Osteocyte (in vitro differentiated cells): ENCODE measurements around the gene ECI1. TPM values are rescaled to one million over a fixed set of nuclear protein-coding genes. Genes with fewer than 3 reads are reported as not detected.
"Not testable (repeated sequence)": the region's sequence is repeated elsewhere in the genome, so short reads cannot be mapped to it uniquely, and the experiment has no call there.

Experiments
- DNase-seq: peaks from one replicate; pipeline ENCODE4 v3.0.0; 2021; ENCODE audit warnings: mixed read lengths; ENCODE audit not compliant: unreplicated experiment; ENCODE audit errors: extremely low spot score
- H3K27ac Mint-ChIP-seq: one replicate; pipeline ENCODE4 v1.8.0; 2021; ENCODE audit warnings: mild to moderate bottlenecking, mixed read lengths; ENCODE audit not compliant: unreplicated experiment
- H3K27me3 Mint-ChIP-seq: one replicate; pipeline ENCODE4 v1.8.0; 2021; ENCODE audit warnings: mixed read lengths; ENCODE audit not compliant: unreplicated experiment
- H3K36me3 Mint-ChIP-seq: one replicate; pipeline ENCODE4 v1.8.0; 2021; ENCODE audit warnings: mixed read lengths; ENCODE audit not compliant: unreplicated experiment
- H3K4me1 Mint-ChIP-seq: one replicate; pipeline ENCODE4 v1.8.0; 2021; ENCODE audit warnings: mixed read lengths; ENCODE audit not compliant: unreplicated experiment
- H3K4me3 Mint-ChIP-seq: one replicate; pipeline ENCODE4 v1.8.0; 2021; ENCODE audit warnings: mild to moderate bottlenecking, moderate library complexity, mixed read lengths; ENCODE audit not compliant: unreplicated experiment
- H3K9me3 Mint-ChIP-seq: one replicate; pipeline ENCODE4 v1.8.0; 2021; ENCODE audit warnings: mixed read lengths; ENCODE audit not compliant: unreplicated experiment
- total RNA-seq: library from RNA; stranded (reverse); gene quantifications from 2 replicates; pipeline ENCODE4 v1.2.1, GENCODE V29; 2021
- TF ChIP-seq, protein P1 (sequence below): fragments of 200-600 bp; sonication (generic); IDR thresholded peaks from 2 replicates; pipeline ENCODE4 v1.5.0; 2021; ENCODE audit warnings: antibody characterized with exemption, mild to moderate bottlenecking, moderate library complexity

Gene ECI1
- total RNA-seq, 1 donor from 2014 or later, result 46.4 TPM

DNA sequence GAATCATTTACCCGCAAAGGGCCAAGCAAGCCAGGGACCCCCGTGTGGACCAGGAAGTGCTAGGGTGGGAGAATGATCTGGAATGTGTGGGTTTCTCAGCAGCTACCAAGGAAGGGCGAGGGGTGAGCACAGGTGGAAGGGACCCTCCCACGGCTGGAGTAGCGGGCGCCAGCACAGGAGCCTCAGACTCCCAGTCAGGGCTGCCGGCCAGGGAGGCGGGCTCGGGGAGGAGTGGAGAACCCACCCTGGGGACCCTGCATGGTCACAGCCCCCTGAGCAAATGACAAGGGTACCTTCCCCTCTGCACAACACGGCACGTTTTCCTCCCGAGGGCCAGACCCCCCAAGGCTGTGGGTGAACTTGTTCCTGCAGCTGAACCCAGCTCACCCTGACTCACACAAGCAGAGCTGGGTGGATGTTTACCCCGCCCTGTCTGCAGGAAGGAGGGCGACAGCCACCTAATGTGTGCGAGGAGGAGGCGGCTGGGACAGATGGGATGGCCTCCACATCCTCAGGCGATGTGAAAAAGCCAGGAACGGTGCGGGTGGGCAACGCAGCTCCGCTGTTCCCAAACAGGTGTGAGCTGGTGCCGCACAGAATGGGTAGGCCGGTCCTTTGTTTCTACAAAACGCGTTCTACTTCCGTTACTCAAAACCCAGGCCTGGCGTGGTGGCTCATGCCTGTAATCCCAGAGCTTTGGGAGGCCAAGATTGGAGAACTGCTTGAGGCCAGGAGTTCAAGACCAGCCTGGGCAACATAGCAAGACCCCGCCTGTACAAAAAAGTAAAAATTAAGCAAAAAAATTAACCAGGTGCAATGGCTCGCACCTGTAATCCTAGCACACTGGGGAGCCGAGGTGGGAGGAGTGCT lies 6.2 kb downstream of the ECI1 start:
- DNase-seq, result no peak
- TF ChIP-seq, protein P1, sequence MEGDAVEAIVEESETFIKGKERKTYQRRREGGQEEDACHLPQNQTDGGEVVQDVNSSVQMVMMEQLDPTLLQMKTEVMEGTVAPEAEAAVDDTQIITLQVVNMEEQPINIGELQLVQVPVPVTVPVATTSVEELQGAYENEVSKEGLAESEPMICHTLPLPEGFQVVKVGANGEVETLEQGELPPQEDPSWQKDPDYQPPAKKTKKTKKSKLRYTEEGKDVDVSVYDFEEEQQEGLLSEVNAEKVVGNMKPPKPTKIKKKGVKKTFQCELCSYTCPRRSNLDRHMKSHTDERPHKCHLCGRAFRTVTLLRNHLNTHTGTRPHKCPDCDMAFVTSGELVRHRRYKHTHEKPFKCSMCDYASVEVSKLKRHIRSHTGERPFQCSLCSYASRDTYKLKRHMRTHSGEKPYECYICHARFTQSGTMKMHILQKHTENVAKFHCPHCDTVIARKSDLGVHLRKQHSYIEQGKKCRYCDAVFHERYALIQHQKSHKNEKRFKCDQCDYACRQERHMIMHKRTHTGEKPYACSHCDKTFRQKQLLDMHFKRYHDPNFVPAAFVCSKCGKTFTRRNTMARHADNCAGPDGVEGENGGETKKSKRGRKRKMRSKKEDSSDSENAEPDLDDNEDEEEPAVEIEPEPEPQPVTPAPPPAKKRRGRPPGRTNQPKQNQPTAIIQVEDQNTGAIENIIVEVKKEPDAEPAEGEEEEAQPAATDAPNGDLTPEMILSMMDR, result no peak
- Mint-ChIP-seq H3K27me3 (no peaks in the 10 kb centered on the region), H3K9me3 (no peaks in the 10 kb centered on the region), H3K4me3 (no peak overlapping the region), H3K27ac (no peak overlapping the region), H3K36me3 (peaks cover 14% of the 10 kb centered on the region), H3K4me1 (peaks cover 3% of the 10 kb centered on the region)

- Mint-ChIP-seq H3K9me3 (no peaks in the 10 kb centered on the region), H3K36me3 (peaks cover 14% of the 10 kb centered on the region), H3K4me3 (no peak overlapping the region), H3K27me3 (no peaks in the 10 kb centered on the region), H3K4me1 (no peaks in the 10 kb centered on the region), H3K27ac (no peak overlapping the region)
- no peak for DNase-seq
- TF ChIP-seq, protein P1, result no peak
These were observed 7.1 kb downstream of the ECI1 start for GRCh38 chr16:2244301-2244700.

- peaks cover 14% of the 10 kb centered on the region for H3K36me3 Mint-ChIP-seq
These were observed 7.6 kb downstream of the ECI1 start for GRCh38 chr16:2243781-2244180.

DNA sequence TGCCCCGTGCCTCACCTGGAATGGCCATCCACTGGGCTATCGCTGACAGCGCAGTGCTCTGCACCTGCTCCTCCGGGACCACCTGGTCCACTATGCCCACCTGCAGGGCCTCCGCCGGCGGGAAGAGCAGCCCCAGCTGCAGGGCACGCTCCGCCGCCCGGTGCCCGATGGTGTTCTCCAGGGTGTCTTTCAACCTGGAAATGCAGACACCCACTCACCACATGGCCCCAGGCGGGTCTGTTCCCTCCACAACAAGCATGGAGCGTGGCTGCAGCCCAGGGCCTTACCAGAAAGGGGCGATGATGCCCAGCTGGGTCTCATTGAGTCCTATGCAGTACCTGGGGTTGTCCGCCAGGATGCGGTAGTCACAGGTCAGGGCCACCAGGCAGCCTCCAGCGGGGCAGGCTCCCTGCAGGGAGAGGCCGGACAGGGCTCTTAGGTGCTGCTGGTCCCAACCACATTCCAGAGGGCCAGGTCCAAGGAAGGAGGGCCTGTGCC lies 8.3 kb downstream of the ECI1 start:
- no peak for DNase-seq
- no peaks in the 10 kb centered on the region for H3K9me3 Mint-ChIP-seq
- H3K4me1 Mint-ChIP-seq, result no peaks in the 10 kb centered on the region
- peaks cover 14% of the 10 kb centered on the region for H3K36me3 Mint-ChIP-seq
- H3K27ac Mint-ChIP-seq, result no peak overlapping the region
- H3K27me3 Mint-ChIP-seq, result no peaks in the 10 kb centered on the region
- TF ChIP-seq, protein P1, result no peak
- no peak overlapping the region for H3K4me3 Mint-ChIP-seq

More at GRCh38 chr16:2243781-2244180, 7.6 kb downstream of the ECI1 start:
- Mint-ChIP-seq H3K4me3 (no peak overlapping the region), H3K4me1 (no peaks in the 10 kb centered on the region), H3K27me3 (no peaks in the 10 kb centered on the region), H3K27ac (no peak overlapping the region), H3K9me3 (no peaks in the 10 kb centered on the region)
- DNase-seq, result no peak
- TF ChIP-seq, protein P1, result no peak

GRCh38 chr16:2242598-2242997 lies 8.8 kb downstream of the ECI1 start:
- no peaks in the 10 kb centered on the region for H3K27me3 Mint-ChIP-seq
- H3K27ac Mint-ChIP-seq, result no peak overlapping the region
- H3K4me3 Mint-ChIP-seq, result no peak overlapping the region
- H3K36me3 Mint-ChIP-seq, result peaks cover 12% of the 10 kb centered on the region
- no peak for DNase-seq
- H3K4me1 Mint-ChIP-seq, result no peaks in the 10 kb centered on the region
- TF ChIP-seq, protein P1, result no peak
- H3K9me3 Mint-ChIP-seq, result no peaks in the 10 kb centered on the region

GRCh38 chr16:2240331-2240730 lies 11.1 kb downstream of the ECI1 start:
- H3K9me3 Mint-ChIP-seq, H3K27ac Mint-ChIP-seq, H3K4me1 Mint-ChIP-seq, H3K27me3 Mint-ChIP-seq, DNase-seq, H3K36me3 Mint-ChIP-seq, H3K4me3 Mint-ChIP-seq: not testable (repeated sequence)
